Activated CD8-positive, alpha-beta memory T cell treated with anti-CD3 and anti-CD28 coated beads for 36 hours (primary cell): Measurements from ENCODE around the gene TOR4A. TPM values are rescaled to one million over a fixed set of nuclear protein-coding genes. Genes with fewer than 3 reads are reported as not detected.

ENCODE experiments used
- CTCF ChIA-PET: fragments of 350-600 bp; sonication (Branson Sonifier 250); formaldehyde crosslinking; loops from one replicate; lab custom pipeline; 2021; ENCODE audit warnings: antibody characterized with exemption; lab: Charles Lee
- POLR2A ChIA-PET: fragments of 350-600 bp; sonication (Branson Sonifier 250); formaldehyde crosslinking; loops from one replicate; lab custom pipeline; 2021; ENCODE audit warnings: antibody characterized with exemption; lab: Charles Lee
- total RNA-seq, 2 experiments: library from RNA; stranded (reverse); gene quantifications; one replicate each; pipeline ENCODE4 v1.2.3, GENCODE V29; 2021

Gene TOR4A
- total RNA-seq, result 1 to 10 TPM; 4.8 TPM

DNA sequence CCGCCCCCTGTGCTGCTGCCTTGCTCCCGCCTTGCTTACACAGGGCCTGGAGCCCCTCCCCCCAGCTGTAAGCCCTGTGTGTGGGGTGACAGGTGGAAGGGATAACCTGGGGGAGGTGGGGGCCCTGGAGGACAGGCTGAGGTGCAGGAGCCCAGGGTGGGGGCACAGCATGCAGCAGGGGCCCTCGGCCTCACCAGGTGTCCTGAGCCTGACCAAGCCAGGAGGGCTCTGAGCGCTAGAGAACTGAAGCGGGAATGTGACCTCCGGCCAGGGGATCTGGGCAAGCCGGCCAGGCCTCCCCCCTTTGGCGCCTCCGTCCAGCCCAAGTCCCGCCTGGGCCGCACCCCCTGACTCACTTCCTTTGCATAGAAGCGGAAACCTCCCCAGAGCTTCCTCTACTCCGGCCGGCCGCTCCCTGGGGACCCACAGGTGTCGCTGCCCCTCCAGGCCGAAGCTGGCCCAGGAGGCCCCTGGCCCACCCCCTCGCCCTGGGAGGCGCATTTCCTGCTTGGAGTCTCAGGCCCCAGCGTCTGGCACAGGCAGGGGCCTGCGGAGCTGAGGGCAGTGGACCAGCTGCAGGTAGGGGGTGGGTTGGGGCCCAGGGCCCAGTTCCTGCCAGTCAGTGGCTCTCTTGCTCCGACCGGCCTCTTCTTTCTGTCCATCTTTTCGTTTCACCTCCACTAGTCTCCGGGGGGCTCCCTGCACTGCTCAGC lies at the start of gene TOR4A:
Gene TOR4A, plus strand, starts transcription at position 398 of the 713 bp plus-strand sequence. CDS start 964 bp downstream, outside the sequence.
- ChIA-PET CTCF (interaction anchor here (1.1 to 1.5 kb wide), 2 partner anchors 9 to 145 kb away, joined by 3 to 4 read pairs; partner anchors contain the start of gene EXD3), POLR2A (interaction anchor here (0.6 to 1.0 kb wide), 2 partner anchors 20 to 23 kb away, joined by 3 read pairs; no protein-coding TSS in a partner anchor)

DNA sequence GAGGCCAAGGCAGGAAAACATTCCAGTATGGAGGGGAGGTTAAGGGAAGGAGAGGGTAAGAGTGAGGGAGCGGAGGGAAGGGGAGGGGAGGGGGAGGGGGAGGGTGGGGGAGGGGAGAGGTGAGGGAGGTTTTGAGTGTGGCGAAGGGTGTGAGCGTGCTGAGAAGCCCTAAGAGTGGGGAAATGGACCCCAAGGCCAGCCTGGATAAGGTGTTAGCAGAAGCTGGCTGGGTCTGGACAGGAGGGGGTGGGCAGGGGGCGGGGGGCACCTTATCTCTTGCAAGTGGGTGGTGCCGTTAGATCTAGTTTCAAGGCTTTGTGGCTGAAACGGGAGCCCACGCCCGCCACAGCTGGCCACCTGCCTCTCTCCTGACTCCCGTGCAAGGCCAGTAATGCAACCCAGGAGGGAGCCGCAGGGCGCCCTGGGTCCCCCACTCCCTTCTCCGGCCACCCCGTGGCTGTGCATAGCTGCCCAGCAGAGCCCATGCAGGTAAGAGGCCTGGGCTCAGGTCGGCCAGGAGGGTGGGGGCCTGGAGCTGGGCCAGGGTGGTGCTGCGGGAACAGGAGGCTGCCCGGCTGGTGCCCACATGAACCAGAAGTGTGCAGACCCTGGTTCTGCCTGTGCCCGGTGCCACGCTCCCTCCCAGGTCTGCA lies 49.5 kb upstream of the TOR4A start:
- POLR2A ChIA-PET, result interaction anchor here (0.6 to 2.7 kb wide), 2 partner anchors 13 to 108 kb away, joined by 3 to 6 read pairs; partner anchors contain the start of gene TUBB4B

DNA sequence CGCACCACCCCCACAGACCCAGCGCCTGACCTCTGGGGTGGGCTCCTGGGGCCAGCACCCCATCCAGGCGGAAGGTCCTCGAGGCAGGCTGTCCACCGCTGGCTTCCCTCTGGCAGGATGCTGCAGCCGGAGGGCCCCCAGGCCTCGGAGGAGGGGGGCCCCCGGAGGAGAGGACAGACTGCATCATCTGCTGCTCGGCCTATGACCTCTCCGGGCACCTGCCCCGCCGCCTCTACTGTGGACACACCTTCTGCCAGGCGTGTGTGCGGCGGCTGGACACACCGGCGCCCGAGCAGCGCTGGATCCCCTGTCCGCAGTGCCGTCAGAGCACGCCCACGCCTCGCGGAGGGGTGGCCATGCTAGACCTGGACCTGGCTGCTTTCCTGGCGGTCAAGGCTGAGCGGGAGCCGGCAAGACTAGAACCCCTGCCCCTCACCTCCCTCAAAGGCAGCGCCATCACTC lies 49.0 kb upstream of the TOR4A start:
- POLR2A ChIA-PET, result interaction anchor here (2.7 kb wide), 1 partner anchor 12 kb away, joined by 6 read pairs; the partner anchor contains the start of gene TUBB4B
- CTCF ChIA-PET, result interaction anchor here (1.4 to 7.0 kb wide), 7 partner anchors 8 to 137 kb away, joined by 3 to 49 read pairs (median 14); partner anchors contain the start of genes ANAPC2, DPP7, SSNA1 and TUBB4B

More for the DNA sequence above, 49.5 kb upstream of the TOR4A start:
- CTCF ChIA-PET, result interaction anchor here (0.7 to 7.0 kb wide), 16 partner anchors 9 to 181 kb away, joined by 3 to 49 read pairs (median 6); partner anchors contain the start of genes ANAPC2, DPP7, NPDC1 and SSNA1

DNA sequence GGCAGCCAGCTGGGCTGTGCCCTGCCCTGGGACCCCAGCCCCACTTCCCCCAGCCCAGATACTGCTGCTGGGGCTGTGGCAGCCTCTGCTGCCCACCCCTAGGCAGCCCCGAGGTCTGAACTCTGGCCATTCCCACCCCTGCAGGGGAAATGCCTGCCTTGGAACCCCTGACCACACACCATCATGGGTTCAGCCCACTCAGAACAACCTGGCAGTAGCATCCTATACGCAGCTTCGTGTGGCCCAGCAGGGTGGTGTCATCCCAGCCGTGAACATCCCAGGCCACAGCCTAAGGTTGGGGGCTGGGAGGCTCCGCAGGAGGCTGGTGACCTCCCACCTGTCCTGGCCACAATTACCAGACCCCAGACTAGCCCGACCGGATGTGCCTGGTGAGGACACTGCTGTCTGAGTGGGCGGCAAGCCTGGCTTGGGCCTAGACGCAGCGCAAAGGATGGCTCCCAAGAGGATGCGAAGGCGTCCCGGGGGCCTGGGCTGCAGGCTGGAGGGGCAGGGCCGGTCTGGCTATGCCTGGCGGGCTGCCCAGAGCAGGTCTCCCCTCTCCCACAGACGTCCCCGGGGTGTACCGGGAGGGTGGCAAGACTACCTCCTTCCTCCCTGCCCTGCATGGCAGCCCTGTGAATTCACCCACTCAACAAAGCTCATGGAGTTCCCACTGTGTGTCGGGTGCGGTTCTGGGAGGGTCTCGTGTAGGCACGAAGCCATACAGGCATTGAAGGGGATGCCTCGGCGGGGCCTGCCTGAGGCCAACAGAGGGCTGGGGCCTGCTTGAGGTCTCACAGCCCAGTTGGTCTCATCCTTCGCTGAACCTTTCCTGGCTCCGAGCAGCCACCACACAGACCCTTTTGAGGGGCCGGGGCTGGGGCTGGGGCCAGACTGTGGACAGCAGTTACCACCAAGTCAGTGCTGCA lies 48.3 kb upstream of the TOR4A start:
- POLR2A ChIA-PET, result no interaction called here

DNA sequence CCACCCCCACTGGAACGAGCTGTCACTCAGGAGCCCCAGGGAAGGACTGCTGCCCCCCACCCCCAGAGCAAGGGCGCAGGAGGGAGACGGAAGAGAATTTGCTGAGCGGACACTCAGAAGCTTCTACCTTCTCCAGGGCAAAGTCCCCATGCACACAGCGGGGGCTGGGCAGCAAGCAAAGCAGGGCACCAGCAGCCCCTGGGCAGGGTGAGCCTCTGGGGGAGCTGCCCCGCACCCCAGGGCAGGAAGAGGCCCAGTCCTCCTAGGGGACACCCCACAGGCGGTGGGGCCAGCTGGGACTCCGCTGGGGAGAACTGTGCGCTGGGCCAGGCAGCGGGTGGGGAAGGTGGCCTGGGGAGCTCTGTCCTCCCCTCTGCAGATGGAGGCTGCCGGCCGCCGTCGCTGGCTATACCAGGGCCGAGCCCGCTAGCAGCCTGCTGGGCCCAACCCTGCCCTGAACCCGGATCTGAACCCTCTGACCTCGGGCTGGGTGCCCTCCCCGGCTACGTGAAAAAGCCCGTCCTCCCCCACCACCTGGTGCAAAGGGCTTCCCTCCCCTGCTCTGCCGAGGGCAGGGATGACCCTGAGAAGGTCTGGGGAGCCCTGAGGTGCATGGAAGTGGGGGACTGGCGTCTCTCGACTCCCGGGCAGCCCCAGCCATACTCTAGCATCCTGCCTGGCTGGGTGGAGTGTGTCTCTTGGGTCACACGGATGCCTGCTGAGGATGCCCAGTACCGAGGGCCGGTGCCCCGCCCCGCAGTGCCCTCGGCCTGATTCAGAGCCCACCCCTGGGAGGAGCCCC lies 47.4 kb upstream of the TOR4A start:
- CTCF ChIA-PET, result interaction anchor here (1.2 kb wide), 1 partner anchor 41 kb away, joined by 4 read pairs; the partner anchor contains the start of genes ANAPC2 and SSNA1
- POLR2A ChIA-PET, result no interaction called here

More for the DNA sequence above, 48.3 kb upstream of the TOR4A start:
- CTCF ChIA-PET, result interaction anchor here (2.3 to 2.7 kb wide), 2 partner anchors 41 to 115 kb away, joined by 14 to 16 read pairs; partner anchors contain the start of genes ANAPC2, DPP7 and SSNA1

DNA sequence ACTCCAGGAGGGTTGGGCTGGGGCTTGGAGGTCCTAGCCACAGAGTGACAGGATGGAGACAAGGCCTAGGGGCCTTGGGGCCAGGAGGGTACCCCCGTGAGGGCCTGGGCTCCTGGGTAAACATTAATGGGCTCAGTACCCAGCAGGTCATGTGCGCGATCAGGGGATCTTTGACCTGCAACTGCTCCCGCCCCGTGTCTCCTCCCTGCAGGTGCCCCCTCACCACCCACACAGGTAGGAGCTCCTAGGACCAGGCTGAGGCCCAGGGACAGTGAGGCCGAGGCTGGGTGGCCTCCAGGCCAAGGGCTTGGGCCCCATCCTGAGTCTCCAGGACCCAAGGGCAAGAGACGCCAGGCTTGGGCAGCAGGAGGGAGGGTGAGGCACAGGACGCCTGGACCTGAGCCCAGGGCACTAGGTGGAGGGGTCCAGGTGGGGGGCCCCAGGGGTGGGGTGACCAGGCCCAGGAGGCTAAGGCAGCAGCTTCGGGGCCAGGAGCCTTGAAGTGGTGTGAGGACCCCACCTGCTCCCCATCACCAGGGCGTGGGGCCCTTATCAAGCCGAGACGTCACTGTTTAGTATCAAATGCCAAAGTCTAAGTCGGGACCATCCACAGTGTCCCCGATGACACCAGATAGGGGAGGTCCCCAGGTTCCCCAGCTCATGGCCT lies 46.7 kb upstream of the TOR4A start, which contains the start of gene SLC34A3:
Gene SLC34A3, plus strand, starts transcription at position 197 of the 667 bp plus-strand sequence. CDS start 802 bp downstream, outside the sequence.
- ChIA-PET CTCF (interaction anchor here (1.2 kb wide), 1 partner anchor 42 kb away, joined by 4 read pairs; the partner anchor contains the start of genes ANAPC2 and SSNA1), POLR2A (no interaction called here)

DNA sequence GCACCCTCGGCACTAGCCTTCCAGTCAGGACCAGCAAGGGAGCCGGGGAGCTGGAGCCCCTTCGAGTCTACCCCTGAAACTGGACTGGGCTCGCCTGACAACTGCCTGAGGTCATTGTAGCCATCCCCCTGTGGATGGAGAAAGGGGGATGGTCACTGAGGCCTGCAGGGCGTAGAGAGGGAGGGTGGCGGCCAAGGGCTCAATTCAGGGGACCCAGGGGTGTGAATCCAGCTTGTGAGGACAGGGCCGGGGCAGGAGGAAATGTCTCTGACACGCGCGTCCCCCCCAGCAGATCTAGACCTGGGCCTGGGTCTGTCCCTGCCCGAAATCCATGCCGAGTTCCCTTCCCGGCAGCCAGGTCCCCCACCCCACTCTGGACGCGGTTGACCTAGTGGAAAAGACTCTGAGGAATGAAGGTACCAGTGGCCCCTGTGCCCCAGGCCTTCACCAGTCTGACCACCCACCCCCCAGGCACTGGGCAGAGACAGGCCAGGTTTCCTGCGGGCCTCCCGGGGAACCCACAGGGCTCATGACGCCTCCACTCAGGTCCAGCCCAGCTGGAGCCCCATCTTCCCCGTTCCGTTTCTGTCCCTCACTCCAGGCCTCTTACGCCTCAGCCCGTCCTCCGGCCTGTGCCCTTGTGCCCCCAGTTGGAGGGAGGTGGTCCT lies 46.0 kb upstream of the TOR4A start:
- ChIA-PET CTCF (interaction anchor here (0.6 to 1.2 kb wide), 2 partner anchors 43 to 108 kb away, joined by 4 read pairs; partner anchors contain the start of genes ANAPC2 and SSNA1), POLR2A (no interaction called here)

DNA sequence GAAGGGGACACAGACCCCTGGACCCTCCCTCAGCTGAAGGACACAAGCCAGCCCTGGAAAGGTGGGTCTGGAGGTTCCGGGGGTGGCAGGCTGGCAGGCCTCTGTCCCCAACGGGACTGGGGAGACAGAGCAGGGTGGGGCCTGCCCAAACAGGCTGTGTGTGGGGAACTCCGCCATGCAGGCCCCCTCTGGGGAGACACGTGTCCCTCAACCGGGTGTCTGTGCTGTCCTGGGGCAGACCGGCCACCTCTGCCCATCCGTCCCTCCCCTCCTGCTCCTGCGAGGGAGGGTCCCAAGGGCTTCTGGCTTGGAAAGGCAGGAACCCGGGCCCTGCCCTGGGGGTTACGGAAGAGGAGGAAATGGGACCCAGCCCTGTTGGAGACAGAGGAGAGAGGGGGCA lies 45.4 kb upstream of the TOR4A start:
- POLR2A ChIA-PET, result no interaction called here
- CTCF ChIA-PET, result no interaction called here

DNA sequence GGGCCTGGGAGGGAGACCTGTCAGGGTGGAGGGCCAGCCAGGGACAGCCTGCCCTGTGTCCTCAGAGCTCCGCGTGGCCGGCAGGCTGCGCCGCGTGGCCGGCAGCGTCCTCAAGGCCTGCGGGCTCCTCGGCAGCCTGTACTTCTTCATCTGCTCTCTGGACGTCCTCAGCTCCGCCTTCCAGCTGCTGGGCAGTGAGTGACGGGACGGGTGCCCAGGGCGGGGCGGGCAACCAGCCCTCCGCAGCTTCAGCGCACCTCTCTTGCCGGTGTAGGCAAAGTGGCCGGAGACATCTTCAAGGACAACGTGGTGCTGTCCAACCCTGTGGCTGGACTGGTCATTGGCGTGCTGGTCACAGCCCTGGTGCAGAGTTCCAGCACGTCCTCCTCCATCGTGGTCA lies 45.0 kb upstream of the TOR4A start:
- ChIA-PET CTCF (no interaction called here), POLR2A (no interaction called here)

DNA sequence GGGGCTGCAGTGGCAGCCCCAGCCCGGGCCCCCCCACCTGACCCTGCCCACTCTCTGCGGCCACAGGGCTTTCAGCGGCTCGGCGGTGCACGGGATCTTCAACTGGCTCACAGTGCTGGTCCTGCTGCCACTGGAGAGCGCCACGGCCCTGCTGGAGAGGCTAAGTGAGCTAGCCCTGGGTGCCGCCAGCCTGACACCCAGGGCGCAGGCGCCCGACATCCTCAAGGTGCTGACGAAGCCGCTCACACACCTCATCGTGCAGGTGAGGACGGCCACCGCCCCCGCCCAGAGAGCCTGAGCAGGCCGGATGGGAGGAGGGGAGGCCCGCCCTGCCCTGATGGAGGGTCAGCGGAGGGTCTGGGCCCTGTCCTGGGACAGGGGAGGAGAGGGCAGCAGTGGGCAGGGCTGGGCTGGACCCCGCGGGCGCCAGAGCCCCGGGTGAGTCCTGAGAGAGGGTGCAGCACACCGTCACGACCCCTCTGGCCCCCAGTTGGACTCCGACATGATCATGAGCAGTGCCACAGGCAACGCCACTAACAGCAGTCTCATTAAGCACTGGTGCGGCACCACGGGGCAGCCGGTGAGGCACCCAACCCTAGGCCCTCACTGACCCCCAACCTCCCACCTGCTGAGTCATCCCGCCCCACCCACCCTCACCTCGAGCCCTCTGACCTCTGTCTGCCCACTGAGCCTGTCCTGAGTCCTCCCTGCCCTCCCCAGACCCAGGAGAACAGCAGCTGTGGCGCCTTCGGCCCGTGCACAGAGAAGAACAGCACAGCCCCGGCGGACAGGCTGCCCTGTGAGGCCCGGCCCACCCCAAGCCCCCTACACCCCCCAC lies 44.2 kb upstream of the TOR4A start:
- ChIA-PET CTCF (no interaction called here), POLR2A (no interaction called here)

DNA sequence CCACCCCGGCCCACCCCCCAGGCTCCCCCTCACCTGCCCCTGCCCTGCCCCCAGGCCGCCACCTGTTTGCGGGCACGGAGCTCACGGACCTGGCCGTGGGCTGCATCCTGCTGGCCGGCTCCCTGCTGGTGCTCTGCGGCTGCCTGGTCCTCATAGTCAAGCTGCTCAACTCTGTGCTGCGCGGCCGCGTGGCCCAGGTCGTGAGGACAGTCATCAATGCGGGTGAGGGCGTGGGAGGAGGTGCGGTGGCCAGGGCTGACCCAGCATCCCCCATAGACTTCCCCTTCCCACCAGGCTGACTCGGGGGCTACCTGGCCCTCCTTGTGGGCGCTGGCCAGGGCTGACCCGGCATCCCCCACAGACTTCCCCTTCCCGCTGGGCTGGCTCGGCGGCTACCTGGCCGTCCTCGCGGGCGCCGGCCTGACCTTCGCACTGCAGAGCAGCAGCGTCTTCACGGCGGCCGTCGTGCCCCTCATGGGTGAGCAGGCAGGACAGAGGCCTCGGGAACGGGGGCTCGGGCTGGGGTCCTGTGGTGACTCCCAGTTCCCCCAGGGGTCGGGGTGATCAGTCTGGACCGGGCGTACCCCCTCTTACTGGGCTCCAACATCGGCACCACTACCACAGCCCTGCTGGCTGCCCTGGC lies 43.4 kb upstream of the TOR4A start:
- ChIA-PET POLR2A (interaction anchor here (1.0 kb wide), 1 partner anchor 67 kb away, joined by 3 read pairs; no protein-coding TSS in a partner anchor), CTCF (interaction anchor here (0.8 to 1.5 kb wide), 2 partner anchors 38 to 105 kb away, joined by 3 read pairs; no protein-coding TSS in a partner anchor)

DNA sequence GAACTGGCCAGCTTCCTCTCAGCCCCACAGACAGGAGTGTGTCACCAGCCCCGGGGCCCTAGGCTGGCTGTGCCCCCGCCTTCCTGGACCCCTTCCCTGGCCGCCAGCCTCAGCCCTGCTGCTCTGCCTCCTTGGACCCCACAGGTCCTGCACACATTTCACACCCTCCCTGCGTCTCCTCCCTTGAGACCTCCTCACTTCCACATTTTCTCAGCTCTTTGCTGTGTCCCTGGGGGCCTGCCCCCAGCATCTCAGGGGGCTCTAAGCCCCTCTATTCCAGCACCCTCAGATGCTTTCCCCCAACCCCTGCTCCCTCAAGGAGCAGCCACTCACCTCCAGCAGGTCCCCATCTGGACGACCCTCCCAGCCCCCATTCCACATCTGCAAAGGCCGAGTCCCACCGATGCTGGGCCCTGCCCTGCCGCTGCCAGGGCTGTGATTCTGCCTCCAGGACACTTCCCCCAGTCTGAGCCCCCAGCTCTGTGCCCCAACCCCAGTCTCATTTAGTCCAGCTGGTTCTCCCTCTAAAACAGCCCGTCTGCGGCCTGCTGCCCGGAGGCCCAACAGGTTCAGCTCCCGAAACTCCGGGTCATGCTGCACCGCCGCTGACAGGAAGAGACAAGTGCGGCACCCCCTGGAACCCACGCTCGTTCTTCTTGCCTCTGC lies 42.6 kb upstream of the TOR4A start:
- ChIA-PET CTCF (interaction anchor here (0.8 to 2.7 kb wide), 7 partner anchors 19 to 205 kb away, joined by 3 to 19 read pairs (median 3); partner anchors contain the start of genes ANAPC2 and SSNA1), POLR2A (interaction anchor here (1.0 kb wide), 1 partner anchor 67 kb away, joined by 3 read pairs; no protein-coding TSS in a partner anchor)

DNA sequence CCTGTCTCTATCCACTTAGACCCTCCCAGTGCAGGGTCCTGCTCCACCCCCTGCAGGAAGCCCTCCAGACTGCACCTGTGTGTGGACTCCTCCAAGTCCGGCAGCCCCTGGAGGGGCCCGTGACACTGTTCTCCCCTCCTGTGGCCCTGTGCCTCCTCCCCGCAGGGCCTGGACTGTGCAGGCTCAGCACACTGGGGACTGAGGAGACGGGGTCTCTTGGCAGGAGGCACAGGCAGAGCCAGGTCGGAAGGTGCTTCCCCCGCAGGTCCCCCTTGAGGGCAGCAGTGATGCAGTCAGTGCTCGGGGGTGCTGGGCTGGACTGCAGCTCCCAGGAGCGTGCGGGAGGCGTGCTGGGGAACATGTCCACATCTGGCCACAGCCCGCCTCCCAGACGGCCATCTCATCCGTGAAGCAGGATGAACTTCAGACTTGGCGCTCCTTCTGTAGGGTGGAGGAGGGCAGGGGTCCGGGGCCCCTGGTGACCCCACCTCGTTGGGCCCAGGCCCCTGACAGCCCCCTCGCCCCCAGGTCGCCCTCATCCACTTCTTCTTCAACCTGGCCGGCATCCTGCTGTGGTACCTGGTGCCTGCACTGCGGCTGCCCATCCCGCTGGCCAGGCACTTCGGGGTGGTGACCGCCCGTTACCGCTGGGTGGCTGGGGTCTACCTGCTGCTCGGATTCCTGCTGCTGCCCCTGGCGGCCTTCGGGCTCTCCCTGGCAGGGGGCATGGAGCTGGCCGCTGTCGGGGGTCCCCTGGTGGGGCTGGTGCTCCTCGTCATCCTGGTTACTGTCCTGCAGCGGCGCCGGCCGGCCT lies 41.9 kb upstream of the TOR4A start:
- ChIA-PET POLR2A (interaction anchor here (0.6 kb wide), 1 partner anchor 243 kb away, joined by 6 read pairs; no protein-coding TSS in a partner anchor), CTCF (interaction anchor here (0.6 to 2.7 kb wide), 23 partner anchors 10 to 745 kb away, joined by 3 to 49 read pairs (median 5); partner anchors contain the start of genes ANAPC2, CYSRT1, DPP7 and MAN1B1)
